ENCODE results near the gene CAMSAP2.

Gene CAMSAP2

GRCh38 chr1:200896531-200897196, 158.0 kb downstream of the CAMSAP2 start:
- Histone ChIP-seq H3K9me3 (ENCODE audit: control extremely low read depth in 1 of 5, control insufficient read depth in 4 of 5, insufficient read depth in 2 of 5, low read depth in 1 of 5, low read length in 4 of 5) (no peaks in the 10 kb centered on the region), H3K27me3 (replicated peaks in 2 of 5; ENCODE audit: control insufficient read depth in 4 of 5, insufficient read depth in 5 of 5, low read length in 4 of 5) (peaks cover 0 to 35% (median 12%) of the 10 kb centered on the region in 5 experiments), H3K4me3 (ENCODE audit: control insufficient read depth in 1 of 7, extremely low read depth in 1 of 7, insufficient read depth in 4 of 7, low read depth in 2 of 7, low read length in 6 of 7) (no peak overlapping the region), H3K4me1 (ENCODE audit: control extremely low read depth in 1 of 4, control insufficient read depth in 4 of 4, insufficient read depth in 4 of 4, low read length in 3 of 4) (peaks cover 0 to 42% (median 11%) of the 10 kb centered on the region in 4 experiments), H3K36me3 (ENCODE audit: control insufficient read depth in 4 of 4, insufficient read depth in 4 of 4, low read length in 3 of 4) (no peaks in the 10 kb centered on the region), H3K27ac (ENCODE audit: insufficient read depth in 1 of 2, low read depth in 1 of 2, low read length in 2 of 2, poor library complexity in 1 of 2, severe bottlenecking in 2 of 2) (no peak overlapping the region)
- ChIA-PET CTCF (no interaction called here), POLR2A (no interaction called here)
- no peak for DNase-seq
- 98% methylated on average over 7 of the region's 10 CpGs for WGBS (ENCODE audit: insufficient coverage)

- no peak overlapping the region for H3K4me3 ChIP-seq (ENCODE audit: control insufficient read depth in 1 of 7, extremely low read depth in 1 of 7, insufficient read depth in 4 of 7, low read depth in 2 of 7, low read length in 6 of 7)
- no peak overlapping the region for H3K27ac ChIP-seq (ENCODE audit: insufficient read depth in 1 of 2, low read depth in 1 of 2, low read length in 2 of 2, poor library complexity in 1 of 2, severe bottlenecking in 2 of 2)
- H3K36me3 ChIP-seq (ENCODE audit: control insufficient read depth in 4 of 4, insufficient read depth in 4 of 4, low read length in 3 of 4), result no peaks in the 10 kb centered on the region
- POLR2A ChIA-PET, result no interaction called here
- CTCF ChIA-PET, result no interaction called here
- 100% methylated on average over 5 of the region's 5 CpGs for WGBS (ENCODE audit: insufficient coverage)
- H3K4me1 ChIP-seq (ENCODE audit: control extremely low read depth in 1 of 4, control insufficient read depth in 4 of 4, insufficient read depth in 4 of 4, low read length in 3 of 4), result peaks cover 0 to 36% (median 7%) of the 10 kb centered on the region in 4 experiments
- peaks cover 0 to 29% (median 9%) of the 10 kb centered on the region in 5 experiments for H3K27me3 ChIP-seq (replicated peaks in 2 of 5; ENCODE audit: control insufficient read depth in 4 of 5, insufficient read depth in 5 of 5, low read length in 4 of 5)
- no peak for DNase-seq
- no peaks in the 10 kb centered on the region for H3K9me3 ChIP-seq (ENCODE audit: control extremely low read depth in 1 of 5, control insufficient read depth in 4 of 5, insufficient read depth in 2 of 5, low read depth in 1 of 5, low read length in 4 of 5)
These were observed 158.6 kb downstream of the CAMSAP2 start for GRCh38 chr1:200897259-200897658.

- H3K27me3 ChIP-seq (replicated peaks in 2 of 5; ENCODE audit: control insufficient read depth in 4 of 5, insufficient read depth in 5 of 5, low read length in 4 of 5), result peaks cover 0 to 13% (median 0%) of the 10 kb centered on the region in 5 experiments
- CTCF ChIA-PET, result no interaction called here
- no peak overlapping the region for H3K4me3 ChIP-seq (ENCODE audit: control insufficient read depth in 1 of 7, extremely low read depth in 1 of 7, insufficient read depth in 4 of 7, low read depth in 2 of 7, low read length in 6 of 7)
- H3K4me1 ChIP-seq (ENCODE audit: control extremely low read depth in 1 of 4, control insufficient read depth in 4 of 4, insufficient read depth in 4 of 4, low read length in 3 of 4), result peaks cover 0 to 37% (median 7%) of the 10 kb centered on the region in 4 experiments
- no peaks in the 10 kb centered on the region for H3K36me3 ChIP-seq (ENCODE audit: control insufficient read depth in 4 of 4, insufficient read depth in 4 of 4, low read length in 3 of 4)
- DNase-seq, result no peak
- H3K27ac ChIP-seq (ENCODE audit: insufficient read depth in 1 of 2, low read depth in 1 of 2, low read length in 2 of 2, poor library complexity in 1 of 2, severe bottlenecking in 2 of 2), result no peak overlapping the region
- WGBS (ENCODE audit: insufficient coverage), result no CpG with 5 or more reads among the region's 3 CpGs
- POLR2A ChIA-PET, result no interaction called here
- H3K9me3 ChIP-seq (ENCODE audit: control extremely low read depth in 1 of 5, control insufficient read depth in 4 of 5, insufficient read depth in 2 of 5, low read depth in 1 of 5, low read length in 4 of 5), result no peaks in the 10 kb centered on the region
These were observed 160.3 kb downstream of the CAMSAP2 start for GRCh38 chr1:200899015-200899386.

GRCh38 chr1:200899451-200899915, 160.8 kb downstream of the CAMSAP2 start:
- ChIA-PET CTCF (interaction anchor here (1.4 to 2.0 kb wide), 2 partner anchors 8 to 11 kb away, joined by 4 to 10 read pairs; no protein-coding TSS in a partner anchor), POLR2A (no interaction called here)
- no peaks in the 10 kb centered on the region for H3K9me3 ChIP-seq (ENCODE audit: control extremely low read depth in 1 of 5, control insufficient read depth in 4 of 5, insufficient read depth in 2 of 5, low read depth in 1 of 5, low read length in 4 of 5)
- 87% methylated on average over 10 of the region's 10 CpGs for WGBS (ENCODE audit: insufficient coverage)
- DNase-seq, result no peak
- no peak overlapping the region for H3K27ac ChIP-seq (ENCODE audit: insufficient read depth in 1 of 2, low read depth in 1 of 2, low read length in 2 of 2, poor library complexity in 1 of 2, severe bottlenecking in 2 of 2)
- H3K4me1 ChIP-seq (ENCODE audit: control extremely low read depth in 1 of 4, control insufficient read depth in 4 of 4, insufficient read depth in 4 of 4, low read length in 3 of 4), result peaks cover 0 to 37% (median 7%) of the 10 kb centered on the region in 4 experiments
- H3K27me3 ChIP-seq (replicated peaks in 2 of 5; ENCODE audit: control insufficient read depth in 4 of 5, insufficient read depth in 5 of 5, low read length in 4 of 5), result peaks cover 0 to 8% (median 0%) of the 10 kb centered on the region in 5 experiments
- H3K4me3 ChIP-seq (ENCODE audit: control insufficient read depth in 1 of 7, extremely low read depth in 1 of 7, insufficient read depth in 4 of 7, low read depth in 2 of 7, low read length in 6 of 7), result no peak overlapping the region
- no peaks in the 10 kb centered on the region for H3K36me3 ChIP-seq (ENCODE audit: control insufficient read depth in 4 of 4, insufficient read depth in 4 of 4, low read length in 3 of 4)

GRCh38 chr1:200899954-200900867, 161.5 kb downstream of the CAMSAP2 start:
- ChIA-PET CTCF (interaction anchor here (0.6 to 2.0 kb wide), 3 partner anchors 9 to 1671 kb away, joined by 3 to 10 read pairs (median 4); no protein-coding TSS in a partner anchor), POLR2A (no interaction called here)
- Histone ChIP-seq H3K9me3 (ENCODE audit: control extremely low read depth in 1 of 5, control insufficient read depth in 4 of 5, insufficient read depth in 2 of 5, low read depth in 1 of 5, low read length in 4 of 5) (no peaks in the 10 kb centered on the region), H3K27me3 (replicated peaks in 2 of 5; ENCODE audit: control insufficient read depth in 4 of 5, insufficient read depth in 5 of 5, low read length in 4 of 5) (peaks cover 0 to 4% (median 0%) of the 10 kb centered on the region in 5 experiments), H3K27ac (ENCODE audit: insufficient read depth in 1 of 2, low read depth in 1 of 2, low read length in 2 of 2, poor library complexity in 1 of 2, severe bottlenecking in 2 of 2) (no peak overlapping the region), H3K36me3 (ENCODE audit: control insufficient read depth in 4 of 4, insufficient read depth in 4 of 4, low read length in 3 of 4) (no peaks in the 10 kb centered on the region), H3K4me1 (ENCODE audit: control extremely low read depth in 1 of 4, control insufficient read depth in 4 of 4, insufficient read depth in 4 of 4, low read length in 3 of 4) (peaks cover 0 to 37% (median 7%) of the 10 kb centered on the region in 4 experiments), H3K4me3 (ENCODE audit: control insufficient read depth in 1 of 7, extremely low read depth in 1 of 7, insufficient read depth in 4 of 7, low read depth in 2 of 7, low read length in 6 of 7) (no peak overlapping the region)
- DNase-seq, result no peak
- 96% methylated on average over 14 of the region's 16 CpGs for WGBS (ENCODE audit: insufficient coverage)

- H3K9me3 ChIP-seq (ENCODE audit: control extremely low read depth in 1 of 5, control insufficient read depth in 4 of 5, insufficient read depth in 2 of 5, low read depth in 1 of 5, low read length in 4 of 5), result no peaks in the 10 kb centered on the region
- POLR2A ChIA-PET, result no interaction called here
- H3K27ac ChIP-seq (ENCODE audit: insufficient read depth in 1 of 2, low read depth in 1 of 2, low read length in 2 of 2, poor library complexity in 1 of 2, severe bottlenecking in 2 of 2), result no peak overlapping the region
- H3K27me3 ChIP-seq (replicated peaks in 2 of 5; ENCODE audit: control insufficient read depth in 4 of 5, insufficient read depth in 5 of 5, low read length in 4 of 5), result no peaks in the 10 kb centered on the region
- no peak overlapping the region for H3K4me3 ChIP-seq (ENCODE audit: control insufficient read depth in 1 of 7, extremely low read depth in 1 of 7, insufficient read depth in 4 of 7, low read depth in 2 of 7, low read length in 6 of 7)
- WGBS (ENCODE audit: insufficient coverage), result 95% methylated on average over 16 of the region's 17 CpGs
- no peak for DNase-seq
- CTCF ChIA-PET, result interaction anchor here (1.4 to 2.0 kb wide), 2 partner anchors 9 to 12 kb away, joined by 4 to 10 read pairs; no protein-coding TSS in a partner anchor
- no peaks in the 10 kb centered on the region for H3K36me3 ChIP-seq (ENCODE audit: control insufficient read depth in 4 of 4, insufficient read depth in 4 of 4, low read length in 3 of 4)
- H3K4me1 ChIP-seq (ENCODE audit: control extremely low read depth in 1 of 4, control insufficient read depth in 4 of 4, insufficient read depth in 4 of 4, low read length in 3 of 4), result peaks cover 0 to 36% (median 5%) of the 10 kb centered on the region in 4 experiments
These were observed 162.2 kb downstream of the CAMSAP2 start for GRCh38 chr1:200900877-200901276.
